CD8-positive, alpha-beta T cell (primary cell): ENCODE results near the gene RIMOC1. TPM values are rescaled to one million over a fixed set of nuclear protein-coding genes. Genes with fewer than 3 reads are reported as not detected.

Experiments used
- total RNA-seq, 46 experiments: library from RNA in 2 of 46; stranded (reverse) in 2 of 46; gene quantifications; one replicate each; pipeline ENCODE4 v1.2.3 and lab custom pipeline; 2021 to 2026

RIMOC1 gene
- total RNA-seq, 2 experiments from 2014 or later = 9.0 to 9.2 TPM

Other genes starting within 250 kb of the RIMOC1 start
- gene OXCT1, start 33.9 kb upstream of the RIMOC1 start, total RNA-seq = 10 to 100 TPM; 16.1 to 19.8 TPM
- 1 to 10 TPM; 4.4 to 4.7 TPM for gene FBXO4, start 20.9 kb downstream of the RIMOC1 start, total RNA-seq